Stimulated activated naive CD4-positive, alpha-beta T cell treated with Interleukin-2 at 50 U/mL for 16 hours (primary cell): ENCODE measurements around the gene ZNF511.
A peak's percentile ranks its signal among the peaks of the same experiment; 100 is the strongest.

Experiments used
- DNase-seq: peaks from one replicate; lab custom pipeline; 2025; lab: John Stamatoyannopoulos, UW

ZNF511 gene

DNA sequence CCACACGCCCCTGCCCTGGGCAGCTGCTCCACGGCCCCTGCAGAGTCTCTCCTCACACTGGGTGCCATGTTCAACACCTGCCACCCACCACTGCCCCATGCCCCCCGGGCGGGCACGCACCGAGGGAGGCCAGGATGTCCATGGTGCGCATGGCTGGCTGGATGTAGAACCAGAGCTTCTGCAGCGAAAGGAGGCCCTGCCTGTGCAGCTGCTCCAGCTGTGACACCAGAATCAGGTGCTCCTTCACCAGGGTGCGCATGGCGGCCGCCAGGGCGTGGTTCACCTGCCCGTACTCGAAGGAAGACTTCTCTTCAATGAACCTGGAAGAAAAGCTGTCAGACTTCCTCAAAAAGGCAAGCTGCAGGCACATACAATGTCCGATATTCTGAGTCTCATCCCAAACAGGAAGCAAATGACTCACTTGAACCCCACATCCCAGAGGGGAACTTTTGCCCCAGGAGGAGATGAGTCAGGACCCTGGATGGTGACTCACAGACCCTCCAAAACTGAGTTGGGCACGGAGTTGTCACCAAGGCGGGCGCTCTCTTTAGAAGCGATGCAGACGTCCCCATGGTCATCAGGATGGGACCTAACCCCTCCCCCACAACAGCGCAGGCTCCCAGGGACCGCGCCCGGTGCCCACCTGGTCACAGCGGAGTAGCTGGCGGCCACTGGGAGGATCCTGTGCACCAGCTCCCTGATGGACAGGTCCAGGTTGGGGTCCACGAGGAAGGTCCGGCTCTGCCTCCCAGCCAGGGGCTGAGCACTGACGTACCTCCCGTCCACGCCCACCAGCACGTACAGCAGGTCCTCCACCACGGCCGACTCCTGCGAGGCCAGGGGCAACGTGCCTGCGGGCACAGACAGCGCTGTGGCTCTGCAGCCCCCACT is 15.6 kb upstream of the ZNF511 start:
- no peak for DNase-seq

- no peak for DNase-seq
Observed at GRCh38 chr10:133293810-133294119, 14.9 kb upstream of the ZNF511 start.

- DNase-seq = no peak
Observed at GRCh38 chr10:133294189-133294588, 14.5 kb upstream of the ZNF511 start.

- DNase-seq = no peak
Observed at GRCh38 chr10:133295426-133296320, 13.0 kb upstream of the ZNF511 start.

GRCh38 chr10:133297504-133297903 is 11.2 kb upstream of the ZNF511 start:
- no peak for DNase-seq

GRCh38 chr10:133298466-133298865 is 10.2 kb upstream of the ZNF511 start:
- no peak for DNase-seq

- DNase-seq = no peak
Observed at GRCh38 chr10:133299224-133299623, 9.5 kb upstream of the ZNF511 start.

GRCh38 chr10:133299738-133300137 is 9.0 kb upstream of the ZNF511 start:
- DNase-seq = no peak

GRCh38 chr10:133302230-133302629 is 6.5 kb upstream of the ZNF511 start:
- DNase-seq = no peak

- DNase-seq = no peak
Observed at GRCh38 chr10:133303206-133303605, 5.5 kb upstream of the ZNF511 start.

DNA sequence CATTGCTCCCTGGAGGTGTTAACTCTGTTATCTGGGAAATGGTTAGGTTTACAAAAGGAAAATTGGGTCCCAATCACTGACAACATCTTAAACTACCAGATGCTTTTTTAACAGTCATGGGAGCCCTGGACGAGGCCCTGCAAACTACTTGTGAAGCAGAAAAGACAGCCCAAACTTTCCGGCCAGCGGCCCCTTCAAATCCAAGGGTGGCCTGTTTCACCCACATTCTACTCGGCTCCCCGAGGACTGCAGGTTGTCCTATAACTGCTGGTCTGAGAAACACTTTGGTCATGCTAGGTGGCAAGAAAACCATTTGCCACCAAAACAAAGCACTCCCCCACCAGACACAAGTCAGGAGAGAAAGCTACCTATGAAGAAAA is 2.6 kb upstream of the ZNF511 start:
- no peak for DNase-seq

DNA sequence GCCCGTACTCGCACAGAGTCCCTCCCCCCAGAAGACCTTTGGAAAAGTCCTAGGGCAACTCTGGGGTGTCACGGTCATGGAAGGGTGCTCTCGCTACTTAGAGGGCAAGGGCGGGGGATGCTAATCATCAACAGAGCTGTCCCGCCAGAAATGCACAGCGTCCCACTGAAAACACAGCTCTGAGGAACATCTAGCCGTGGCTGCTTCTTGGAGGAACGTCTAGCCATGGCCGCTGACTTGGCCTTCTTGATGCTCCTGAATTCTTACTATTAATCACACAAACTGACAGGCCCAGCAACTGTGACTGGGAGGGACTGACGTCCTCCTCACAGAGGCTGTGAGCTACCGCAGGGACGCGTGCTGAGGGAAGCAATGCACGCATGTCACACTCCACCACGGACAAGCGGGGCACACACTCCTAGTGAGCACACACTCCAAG is 1.8 kb upstream of the ZNF511 start:
- DNase-seq = no peak

DNA sequence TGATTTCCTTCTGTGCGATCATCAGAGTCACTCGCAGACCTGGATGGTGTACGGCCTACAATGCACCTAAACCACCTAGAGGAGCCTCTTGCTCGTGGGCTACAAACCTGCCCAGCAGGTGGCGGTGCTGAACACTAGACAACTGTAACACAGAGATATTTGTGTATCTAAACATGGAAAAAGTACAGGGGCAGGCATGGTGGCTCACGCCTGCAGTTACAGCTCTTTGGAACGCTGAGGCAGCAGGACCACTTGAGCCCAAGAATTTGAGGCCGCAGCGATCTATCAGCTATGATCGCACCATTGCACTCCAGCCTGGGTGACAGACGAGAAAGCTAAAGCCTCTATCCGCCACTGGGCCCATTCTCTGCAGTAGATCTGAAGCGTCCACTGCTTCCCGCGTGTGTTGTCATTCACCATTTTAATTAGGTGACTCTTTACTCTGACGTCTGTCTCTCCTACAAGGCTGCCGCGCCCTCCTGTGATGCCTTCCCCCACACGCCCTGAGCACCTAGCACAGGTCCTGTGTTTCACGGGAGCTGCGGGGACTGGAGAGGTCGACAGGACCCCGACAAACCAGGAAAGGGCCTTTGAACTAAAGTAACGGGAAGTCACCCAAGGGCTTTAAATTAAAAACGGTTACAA is 816 bp upstream of the ZNF511 start:
- DNase-seq = peak; percentile 84

- DNase-seq = peak; percentile 86
Observed at GRCh38 chr10:133309100-133309719, 496 bp downstream of the ZNF511 start.

DNA sequence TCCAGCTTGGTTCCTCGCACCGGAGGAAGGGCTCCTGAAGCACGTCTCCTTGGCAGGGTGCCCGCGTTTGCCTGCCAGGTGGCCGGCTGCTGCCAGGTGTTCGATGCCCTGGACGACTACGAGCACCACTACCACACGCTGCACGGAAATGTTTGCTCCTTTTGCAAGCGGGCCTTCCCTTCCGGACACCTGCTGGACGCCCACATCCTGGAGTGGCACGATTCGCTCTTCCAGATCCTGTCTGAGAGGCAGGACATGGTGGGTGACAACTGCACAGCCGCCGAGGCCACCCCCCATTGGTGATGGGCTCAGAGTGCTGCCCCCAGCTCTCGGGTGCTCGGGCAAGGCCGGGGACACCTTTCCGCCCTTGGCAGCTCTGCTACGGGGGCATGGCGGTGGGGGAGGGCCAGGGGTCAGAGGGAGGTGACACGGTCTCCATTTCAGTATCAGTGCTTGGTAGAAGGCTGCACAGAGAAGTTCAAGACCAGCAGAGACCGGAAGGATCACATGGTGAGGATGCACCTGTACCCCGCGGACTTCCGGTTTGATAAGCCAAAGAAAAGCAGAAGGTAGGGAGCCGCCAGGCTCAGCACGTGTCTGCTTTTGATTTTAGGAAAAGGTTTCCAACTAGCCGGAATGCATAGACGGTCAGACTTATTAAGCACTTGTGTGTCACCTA is 1.1 kb downstream of the ZNF511 start:
- no peak for DNase-seq

GRCh38 chr10:133310399-133310755 is 1.7 kb downstream of the ZNF511 start:
- DNase-seq = no peak

DNA sequence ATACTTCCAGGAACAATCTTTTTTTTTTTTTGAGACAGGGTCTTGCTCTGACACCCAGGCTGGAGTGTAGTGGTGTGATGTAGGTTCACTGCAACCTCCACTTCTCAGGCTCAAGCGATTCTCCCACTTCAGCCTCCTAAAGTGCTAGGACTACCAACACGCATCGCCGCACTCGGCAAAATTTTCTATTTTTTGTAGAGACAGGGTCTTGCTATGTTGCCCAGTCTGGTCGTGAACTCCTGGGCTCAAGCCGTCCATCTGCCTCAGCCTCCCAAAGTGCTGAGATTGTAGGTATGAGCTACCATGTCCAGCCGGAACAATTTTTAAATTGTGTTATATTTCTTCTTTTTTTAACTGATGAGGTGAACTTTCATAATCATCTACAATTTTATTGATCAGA is 2.1 kb downstream of the ZNF511 start:
- no peak for DNase-seq

GRCh38 chr10:133311570-133311969 is 2.9 kb downstream of the ZNF511 start:
- DNase-seq = no peak

- no peak for DNase-seq
Observed at GRCh38 chr10:133312016-133312768, 3.5 kb downstream of the ZNF511 start.

DNA sequence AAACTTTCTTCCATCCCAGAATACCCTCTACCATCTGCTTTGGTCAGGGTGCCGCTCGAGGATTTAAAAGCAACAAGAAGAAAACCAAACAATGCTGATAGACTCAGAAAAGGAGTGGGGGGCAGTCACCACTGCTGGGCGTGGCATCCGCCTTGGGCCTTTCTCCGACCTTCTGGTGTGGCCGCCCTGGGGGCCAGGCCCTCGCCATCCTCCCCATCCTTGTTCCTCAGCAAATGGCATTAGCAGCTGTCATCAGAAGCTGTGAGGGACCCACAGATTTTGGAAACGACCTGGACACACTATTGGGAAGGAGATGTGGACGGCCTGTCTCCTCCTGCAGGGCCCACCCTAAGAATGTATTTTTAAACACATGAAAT is 4.0 kb downstream of the ZNF511 start:
- DNase-seq = no peak

GRCh38 chr10:133313192-133313591 is 4.5 kb downstream of the ZNF511 start:
- no peak for DNase-seq
